ENCODE results near the gene SLC6A6.
A peak's percentile ranks its signal among the peaks of the same experiment; 100 is the strongest.

The SLC6A6 gene

GRCh38 chr3:14524920-14525660 is 122.7 kb downstream of the SLC6A6 start:
- Histone ChIP-seq H2AK5ac (ENCODE audit: low read length) (peak overlapping the region; percentile 14), H3K56ac (ENCODE audit: low read length) (peak overlapping the region; percentile 74), H2BK120ac (ENCODE audit: low read depth, low read length) (no peak overlapping the region), H3K18ac (ENCODE audit: low read length) (peak overlapping the region; percentile 7), H3K4me2 (ENCODE audit: low read length) (no peak overlapping the region), H3K79me1 (ENCODE audit: low read length) (no peaks in the 10 kb centered on the region), H2BK15ac (replicated peaks; ENCODE audit: low read depth) (no peak overlapping the region), H3K79me2 (ENCODE audit: control insufficient read depth, insufficient read depth, low read length) (no peaks in the 10 kb centered on the region), H3K4ac (ENCODE audit: low read depth, low read length) (peak overlapping the region; percentile 74), H3K36me3 (ENCODE audit: control insufficient read depth, insufficient read depth, low read length) (no peaks in the 10 kb centered on the region), H3K23ac (ENCODE audit: low read length) (no peak overlapping the region), H4K8ac (ENCODE audit: low read depth, low read length) (no peak overlapping the region), H3K4me1 (ENCODE audit: control insufficient read depth, low read depth, low read length) (peaks cover 4% of the 10 kb centered on the region), H3K27me3 (ENCODE audit: insufficient read depth, low read length, poor library complexity) (no peaks in the 10 kb centered on the region), H3K9ac (ENCODE audit: low read length) (no peak overlapping the region), H2BK5ac (ENCODE audit: low read length) (no peak overlapping the region), H3K4me3 (ENCODE audit: low read length) (no peak overlapping the region), H3K27ac (ENCODE audit: low read depth, low read length) (no peak overlapping the region), H4K5ac (ENCODE audit: low read length) (no peak overlapping the region)
- no CpG with 5 or more reads among the region's 9 CpGs for WGBS (ENCODE audit: extremely low coverage, insufficient coverage, low lambda C conversion rate)
- no peak for DNase-seq

GRCh38 chr3:14525685-14526631 is 123.6 kb downstream of the SLC6A6 start:
- Histone ChIP-seq H3K4me1 (ENCODE audit: control insufficient read depth, low read depth, low read length) (peaks cover 4% of the 10 kb centered on the region), H3K9ac (ENCODE audit: low read length) (peak overlapping the region; percentile 23), H3K4ac (ENCODE audit: low read depth, low read length) (peak overlapping the region; percentile 74), H3K27me3 (ENCODE audit: insufficient read depth, low read length, poor library complexity) (no peaks in the 10 kb centered on the region), H2BK120ac (ENCODE audit: low read depth, low read length) (no peak overlapping the region), H3K36me3 (ENCODE audit: control insufficient read depth, insufficient read depth, low read length) (no peaks in the 10 kb centered on the region), H4K5ac (ENCODE audit: low read length) (no peak overlapping the region), H4K8ac (ENCODE audit: low read depth, low read length) (no peak overlapping the region), H2BK5ac (ENCODE audit: low read length) (no peak overlapping the region), H3K4me2 (ENCODE audit: low read length) (no peak overlapping the region), H3K79me2 (ENCODE audit: control insufficient read depth, insufficient read depth, low read length) (no peaks in the 10 kb centered on the region), H3K4me3 (ENCODE audit: low read length) (no peak overlapping the region), H3K79me1 (ENCODE audit: low read length) (no peaks in the 10 kb centered on the region), H3K56ac (ENCODE audit: low read length) (peak overlapping the region; percentile 74), H3K18ac (ENCODE audit: low read length) (peak overlapping the region; percentile 7), H2AK5ac (ENCODE audit: low read length) (no peak overlapping the region), H2BK15ac (replicated peaks; ENCODE audit: low read depth) (no peak overlapping the region), H3K27ac (ENCODE audit: low read depth, low read length) (peak overlapping the region; percentile 25), H3K23ac (ENCODE audit: low read length) (peak overlapping the region; percentile 67)
- WGBS (ENCODE audit: extremely low coverage, insufficient coverage, low lambda C conversion rate), result no CpG with 5 or more reads among the region's 17 CpGs
- peak; percentile 82 for DNase-seq

GRCh38 chr3:14528081-14528480 is 125.7 kb downstream of the SLC6A6 start:
- no peak overlapping the region for H3K18ac ChIP-seq (ENCODE audit: low read length)
- H4K5ac ChIP-seq (ENCODE audit: low read length), result no peak overlapping the region
- no peak overlapping the region for H2BK15ac ChIP-seq (replicated peaks; ENCODE audit: low read depth)
- H3K4me2 ChIP-seq (ENCODE audit: low read length), result no peak overlapping the region
- H3K27me3 ChIP-seq (ENCODE audit: insufficient read depth, low read length, poor library complexity), result no peaks in the 10 kb centered on the region
- no peak overlapping the region for H2BK120ac ChIP-seq (ENCODE audit: low read depth, low read length)
- H3K79me2 ChIP-seq (ENCODE audit: control insufficient read depth, insufficient read depth, low read length), result no peaks in the 10 kb centered on the region
- H4K8ac ChIP-seq (ENCODE audit: low read depth, low read length), result no peak overlapping the region
- H3K4me3 ChIP-seq (ENCODE audit: low read length), result no peak overlapping the region
- no peak overlapping the region for H3K4ac ChIP-seq (ENCODE audit: low read depth, low read length)
- no peaks in the 10 kb centered on the region for H3K36me3 ChIP-seq (ENCODE audit: control insufficient read depth, insufficient read depth, low read length)
- H2AK5ac ChIP-seq (ENCODE audit: low read length), result no peak overlapping the region
- no peak overlapping the region for H3K9ac ChIP-seq (ENCODE audit: low read length)
- no peak overlapping the region for H2BK5ac ChIP-seq (ENCODE audit: low read length)
- no peak for DNase-seq
- H3K4me1 ChIP-seq (ENCODE audit: control insufficient read depth, low read depth, low read length), result peaks cover 6% of the 10 kb centered on the region
- H3K79me1 ChIP-seq (ENCODE audit: low read length), result no peaks in the 10 kb centered on the region
- H3K23ac ChIP-seq (ENCODE audit: low read length), result no peak overlapping the region
- H3K56ac ChIP-seq (ENCODE audit: low read length), result no peak overlapping the region
- WGBS (ENCODE audit: extremely low coverage, insufficient coverage, low lambda C conversion rate), result no CpG with 5 or more reads among the region's 3 CpGs
- no peak overlapping the region for H3K27ac ChIP-seq (ENCODE audit: low read depth, low read length)

- Histone ChIP-seq H2BK120ac (ENCODE audit: low read depth, low read length) (no peak overlapping the region), H3K4me2 (ENCODE audit: low read length) (no peak overlapping the region), H3K27ac (ENCODE audit: low read depth, low read length) (no peak overlapping the region), H3K9ac (ENCODE audit: low read length) (no peak overlapping the region), H3K27me3 (ENCODE audit: insufficient read depth, low read length, poor library complexity) (no peaks in the 10 kb centered on the region), H3K4me3 (ENCODE audit: low read length) (no peak overlapping the region), H3K56ac (ENCODE audit: low read length) (no peak overlapping the region), H3K4me1 (ENCODE audit: control insufficient read depth, low read depth, low read length) (peaks cover 8% of the 10 kb centered on the region), H2AK5ac (ENCODE audit: low read length) (no peak overlapping the region), H4K5ac (ENCODE audit: low read length) (no peak overlapping the region), H3K4ac (ENCODE audit: low read depth, low read length) (peak overlapping the region; percentile 44), H2BK15ac (replicated peaks; ENCODE audit: low read depth) (no peak overlapping the region), H3K79me2 (ENCODE audit: control insufficient read depth, insufficient read depth, low read length) (no peaks in the 10 kb centered on the region), H3K23ac (ENCODE audit: low read length) (no peak overlapping the region), H3K36me3 (ENCODE audit: control insufficient read depth, insufficient read depth, low read length) (no peaks in the 10 kb centered on the region), H4K8ac (ENCODE audit: low read depth, low read length) (no peak overlapping the region), H3K18ac (ENCODE audit: low read length) (no peak overlapping the region), H2BK5ac (ENCODE audit: low read length) (no peak overlapping the region), H3K79me1 (ENCODE audit: low read length) (no peaks in the 10 kb centered on the region)
- WGBS (ENCODE audit: extremely low coverage, insufficient coverage, low lambda C conversion rate), result no CpG with 5 or more reads among the region's 17 CpGs
- DNase-seq, result no peak
Observed at GRCh38 chr3:14531856-14532395, 129.5 kb downstream of the SLC6A6 start.

- Histone ChIP-seq H3K56ac (ENCODE audit: low read length) (no peak overlapping the region), H3K4me1 (ENCODE audit: control insufficient read depth, low read depth, low read length) (peaks cover 8% of the 10 kb centered on the region), H2BK120ac (ENCODE audit: low read depth, low read length) (no peak overlapping the region), H4K5ac (ENCODE audit: low read length) (no peak overlapping the region), H3K4me3 (ENCODE audit: low read length) (no peak overlapping the region), H3K79me2 (ENCODE audit: control insufficient read depth, insufficient read depth, low read length) (no peaks in the 10 kb centered on the region), H3K4me2 (ENCODE audit: low read length) (no peak overlapping the region), H3K9ac (ENCODE audit: low read length) (no peak overlapping the region), H3K18ac (ENCODE audit: low read length) (no peak overlapping the region), H2BK5ac (ENCODE audit: low read length) (no peak overlapping the region), H3K79me1 (ENCODE audit: low read length) (no peaks in the 10 kb centered on the region), H3K27ac (ENCODE audit: low read depth, low read length) (no peak overlapping the region), H2BK15ac (replicated peaks; ENCODE audit: low read depth) (no peak overlapping the region), H3K23ac (ENCODE audit: low read length) (no peak overlapping the region), H3K4ac (ENCODE audit: low read depth, low read length) (no peak overlapping the region), H2AK5ac (ENCODE audit: low read length) (no peak overlapping the region), H4K8ac (ENCODE audit: low read depth, low read length) (peak overlapping the region; percentile 94), H3K36me3 (ENCODE audit: control insufficient read depth, insufficient read depth, low read length) (no peaks in the 10 kb centered on the region), H3K27me3 (ENCODE audit: insufficient read depth, low read length, poor library complexity) (no peaks in the 10 kb centered on the region)
- WGBS (ENCODE audit: extremely low coverage, insufficient coverage, low lambda C conversion rate), result no CpG with 5 or more reads among the region's 20 CpGs
- DNase-seq, result peak; percentile 90
Observed at GRCh38 chr3:14532691-14533456, 130.5 kb downstream of the SLC6A6 start.
